A673 (cell line): ENCODE data around the gene ASB5. TPM values are rescaled to one million over a fixed set of nuclear protein-coding genes. Genes with fewer than 3 reads are reported as not detected.

Experiments used
- BruUV-seq: library from RNA; stranded (reverse); fragments of 400-500 nt; replicated peaks from 2 replicates; lab custom pipeline; 2021; lab: Mats Ljungman, UMichigan
- CTCF ChIA-PET: fragments of 300-600 bp; sonication (Branson Sonifier 250); formaldehyde crosslinking; loops from one replicate; lab custom pipeline; 2022; ENCODE audit warnings: antibody characterized with exemption; lab: Charles Lee
- POLR2A ChIA-PET: fragments of 300-600 bp; sonication (Branson Sonifier 250); formaldehyde crosslinking; loops from one replicate; lab custom pipeline; 2022; ENCODE audit warnings: antibody characterized with exemption; ENCODE audit not compliant: low non-redundant PET; lab: Charles Lee
- DNase-seq: peaks from one replicate; pipeline ENCODE4 v3.0.0-alpha.2; 2015; ENCODE audit warnings: low spot score
- H3K27ac ChIP-seq: fragments of 200-600 bp; sonication (generic); 2 replicates; pipeline ENCODE4 v1.5.1; 2016; ENCODE audit warnings: mixed run types, low read depth, mild to moderate bottlenecking, mixed read lengths, antibody characterized with exemption, low read length; ENCODE audit not compliant: poor library complexity, severe bottlenecking
- H3K27me3 ChIP-seq: fragments of 200-600 bp; sonication (generic); replicated peaks from 2 replicates; pipeline ENCODE4 v1.6.1; 2017; ENCODE audit warnings: mixed run types, low read depth, mild to moderate bottlenecking, mixed read lengths, antibody characterized with exemption, low read length; ENCODE audit not compliant: insufficient read depth, poor library complexity
- H3K36me3 ChIP-seq: fragments of 200-600 bp; sonication (generic); 2 replicates; pipeline ENCODE4 v1.6.1; 2016; ENCODE audit warnings: mixed run types, mild to moderate bottlenecking, mixed read lengths, antibody characterized with exemption, low read length; ENCODE audit not compliant: insufficient read depth, poor library complexity, severe bottlenecking
- H3K4me1 ChIP-seq: fragments of 200-600 bp; sonication (generic); 2 replicates; pipeline ENCODE4 v1.6.1; 2017; ENCODE audit warnings: mixed run types, mild to moderate bottlenecking, mixed read lengths, antibody characterized with exemption, low read length; ENCODE audit not compliant: insufficient read depth, poor library complexity, severe bottlenecking
- H3K4me3 ChIP-seq: fragments of 200-600 bp; sonication (generic); 2 replicates; pipeline ENCODE4 v1.5.1; 2016; ENCODE audit warnings: low read depth, mixed run types, mild to moderate bottlenecking, mixed read lengths, low read length; ENCODE audit not compliant: poor library complexity, severe bottlenecking
- H3K9me3 ChIP-seq: fragments of 200-600 bp; sonication (generic); 2 replicates; pipeline ENCODE4 v1.6.1; 2016; ENCODE audit warnings: mixed run types, low read depth, mild to moderate bottlenecking, mixed read lengths, antibody characterized with exemption, low read length; ENCODE audit not compliant: poor library complexity, severe bottlenecking
- CTCF ChIP-seq: fragments of 300-800, 200-600 bp; sonication (generic); conservative IDR thresholded peaks from 2 replicates; pipeline ENCODE4 v1.5.1; 2017; ENCODE audit warnings: low read depth, mild to moderate bottlenecking, antibody characterized with exemption, low read length, moderate library complexity, mixed read lengths
- EZH2 ChIP-seq: fragments of 200-600 bp; sonication (generic); IDR thresholded peaks from 2 replicates; pipeline ENCODE4 v1.6.1; 2017; ENCODE audit warnings: borderline replicate concordance, low read depth, mild to moderate bottlenecking, mixed read lengths, antibody characterized with exemption, low read length; ENCODE audit not compliant: poor library complexity, severe bottlenecking
- intact Hi-C: fragments of 100-400 bp; cut with micrococcal nuclease; formaldehyde crosslinking; loops from one replicate; pipeline ENCODE4 v1.10.0; 2022; ENCODE audit not compliant: unreplicated experiment
- total RNA-seq: library from RNA; stranded (reverse); gene quantifications from 2 replicates; pipeline ENCODE4 v1.2.3, GENCODE V29; 2021

Gene ASB5
- total RNA-seq, 1 experiment from 2014 or later, result not detected

DNA sequence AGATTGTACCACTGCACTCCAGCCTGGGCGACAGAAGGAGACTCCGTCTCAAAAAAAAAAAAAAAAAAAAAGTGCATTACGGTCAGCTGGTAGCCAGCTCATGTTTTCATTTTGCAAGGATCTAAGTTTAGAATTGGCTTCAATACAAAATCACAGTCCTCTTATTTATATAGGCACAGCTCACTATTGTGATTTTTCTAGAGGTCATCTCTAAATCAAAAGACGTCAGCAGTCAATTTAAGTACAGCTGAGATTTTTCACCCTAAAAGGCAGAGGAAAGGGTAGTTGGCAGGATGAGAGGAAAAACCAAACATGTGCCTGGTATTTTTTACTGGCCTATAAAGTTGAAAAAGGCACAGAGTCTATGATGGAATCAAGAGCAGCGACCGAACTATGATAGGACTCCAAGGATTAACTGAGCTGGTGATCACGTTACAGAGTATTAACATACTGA, 30.8 kb downstream of the ASB5 start:
- ChIA-PET CTCF (no interaction called here), POLR2A (no interaction called here)
- H3K36me3 ChIP-seq, result no peaks in the 10 kb centered on the region
- no peak overlapping the region for H3K27ac ChIP-seq
- H3K4me1 ChIP-seq, result no peaks in the 10 kb centered on the region
- H3K27me3 ChIP-seq, result no peaks in the 10 kb centered on the region
- intact Hi-C loops, result no loop called here
- no peak for TF ChIP-seq EZH2
- no peak for TF ChIP-seq CTCF
- no peak overlapping the region for H3K4me3 ChIP-seq
- no peaks in the 10 kb centered on the region for H3K9me3 ChIP-seq
- DNase-seq, result no peak
- no TSS peak for BruUV-seq

DNA sequence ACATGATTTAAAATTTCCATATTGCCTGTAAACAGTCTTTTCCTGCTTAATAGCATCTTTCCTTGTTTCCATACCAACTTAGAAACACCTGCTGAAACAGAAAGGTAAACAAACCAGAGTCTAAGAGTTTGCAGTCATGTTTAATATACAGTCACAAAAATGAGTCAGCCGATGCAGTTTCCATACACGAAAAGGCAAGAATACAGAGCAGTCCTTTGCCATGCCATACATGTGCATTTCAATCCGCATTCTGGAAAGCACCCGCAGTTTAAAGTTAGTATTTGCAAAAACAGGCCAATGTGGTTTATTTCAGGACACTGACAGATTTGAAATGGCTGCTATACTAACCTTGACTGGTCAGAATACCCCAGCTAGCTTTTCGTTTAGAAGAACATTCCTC, 32.1 kb downstream of the ASB5 start:
- no peaks in the 10 kb centered on the region for H3K27me3 ChIP-seq
- no peaks in the 10 kb centered on the region for H3K9me3 ChIP-seq
- intact Hi-C loops, result no loop called here
- H3K4me3 ChIP-seq, result no peak overlapping the region
- no peaks in the 10 kb centered on the region for H3K36me3 ChIP-seq
- DNase-seq, result no peak
- ChIA-PET CTCF (no interaction called here), POLR2A (no interaction called here)
- H3K27ac ChIP-seq, result no peak overlapping the region
- no peaks in the 10 kb centered on the region for H3K4me1 ChIP-seq
- TF ChIP-seq CTCF (no peak), EZH2 (no peak)
- BruUV-seq, result no TSS peak

DNA sequence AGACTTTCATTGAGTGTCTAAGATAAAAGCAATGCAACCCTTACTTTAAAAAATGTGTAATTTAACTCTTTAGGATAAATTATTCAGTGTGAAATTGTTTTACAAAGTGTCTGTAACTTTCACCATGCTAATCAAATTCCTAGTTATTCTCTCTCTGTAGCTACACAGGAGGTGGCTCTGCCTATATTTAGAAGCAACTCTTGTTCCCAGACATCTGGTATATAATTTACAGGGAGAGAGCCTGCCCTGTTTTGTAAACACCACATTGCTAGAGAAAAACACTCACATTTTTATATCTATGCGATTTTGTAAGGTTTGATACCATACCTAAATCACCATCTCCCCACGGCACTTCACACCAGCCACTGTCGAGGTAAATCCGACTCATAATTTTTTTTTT, 38.2 kb downstream of the ASB5 start:
- intact Hi-C loops, result no loop called here
- CTCF ChIA-PET, result no interaction called here
- H3K27ac ChIP-seq, result no peak overlapping the region
- POLR2A ChIA-PET, result no interaction called here
- TF ChIP-seq CTCF (no peak), EZH2 (no peak)
- H3K9me3 ChIP-seq, result no peaks in the 10 kb centered on the region
- H3K36me3 ChIP-seq, result no peaks in the 10 kb centered on the region
- DNase-seq, result no peak
- H3K27me3 ChIP-seq, result no peaks in the 10 kb centered on the region
- no TSS peak for BruUV-seq
- H3K4me1 ChIP-seq, result no peaks in the 10 kb centered on the region
- H3K4me3 ChIP-seq, result no peak overlapping the region
